HG03457 (cell line): ENCODE data around the gene TEX19.

Experiments
- ATAC-seq: cut with Tn5 transposase; IDR thresholded peaks from one replicate; pipeline ENCODE4 v1.9.1; 2021; ENCODE audit warnings: moderate number of reproducible peaks; ENCODE audit not compliant: unreplicated experiment

TEX19 gene

DNA sequence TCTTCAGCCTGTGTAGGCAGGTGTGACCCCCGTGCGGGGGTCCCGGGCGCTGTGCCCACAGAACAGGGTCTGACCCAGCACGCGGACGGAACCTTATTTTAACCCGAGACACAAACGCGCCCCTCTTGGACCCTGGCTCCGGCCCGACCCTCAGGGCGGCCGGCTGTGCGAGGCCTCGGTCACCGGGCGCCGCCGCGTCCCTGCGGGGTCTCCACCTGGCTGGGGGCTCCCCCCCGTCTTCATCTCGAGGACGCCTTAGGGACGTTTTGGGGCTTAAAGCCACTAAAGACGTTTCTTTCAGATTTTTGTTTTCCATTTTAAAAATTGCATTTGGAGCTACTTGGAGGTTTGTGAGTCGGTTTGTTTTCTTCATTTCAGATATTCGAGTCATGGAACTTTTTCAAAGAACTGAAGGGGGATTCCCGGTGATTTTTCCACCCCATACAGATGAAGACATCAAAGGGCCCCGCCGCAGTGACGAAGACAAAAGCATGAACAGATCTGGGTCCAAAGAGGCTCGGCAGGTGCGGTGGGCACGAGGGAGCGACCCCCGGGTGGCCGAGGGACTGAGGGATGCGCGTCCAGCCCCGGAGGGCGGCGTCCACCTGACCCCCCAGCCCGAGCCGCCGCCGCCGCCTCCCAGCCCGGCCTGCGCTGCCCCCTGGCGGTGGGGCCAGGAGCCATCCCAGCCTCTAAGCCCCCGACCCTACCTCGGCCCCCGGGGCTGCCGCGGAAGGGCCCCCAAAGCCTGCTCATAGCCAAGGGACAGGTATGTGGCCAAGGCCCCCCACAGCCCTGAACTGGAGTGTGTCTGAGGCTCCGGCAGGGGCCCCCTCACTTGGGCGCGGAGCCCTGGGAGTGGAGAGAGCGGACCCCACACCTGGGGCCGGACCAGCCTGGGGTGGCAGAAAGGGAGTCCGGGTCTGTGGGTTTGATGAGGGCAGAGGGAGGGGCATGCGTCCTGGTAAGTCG, 37.8 kb upstream of the TEX19 start:
- no peak for ATAC-seq

- no peak for ATAC-seq
Measured at GRCh38 chr17:82321947-82322466, 37.0 kb upstream of the TEX19 start.

DNA sequence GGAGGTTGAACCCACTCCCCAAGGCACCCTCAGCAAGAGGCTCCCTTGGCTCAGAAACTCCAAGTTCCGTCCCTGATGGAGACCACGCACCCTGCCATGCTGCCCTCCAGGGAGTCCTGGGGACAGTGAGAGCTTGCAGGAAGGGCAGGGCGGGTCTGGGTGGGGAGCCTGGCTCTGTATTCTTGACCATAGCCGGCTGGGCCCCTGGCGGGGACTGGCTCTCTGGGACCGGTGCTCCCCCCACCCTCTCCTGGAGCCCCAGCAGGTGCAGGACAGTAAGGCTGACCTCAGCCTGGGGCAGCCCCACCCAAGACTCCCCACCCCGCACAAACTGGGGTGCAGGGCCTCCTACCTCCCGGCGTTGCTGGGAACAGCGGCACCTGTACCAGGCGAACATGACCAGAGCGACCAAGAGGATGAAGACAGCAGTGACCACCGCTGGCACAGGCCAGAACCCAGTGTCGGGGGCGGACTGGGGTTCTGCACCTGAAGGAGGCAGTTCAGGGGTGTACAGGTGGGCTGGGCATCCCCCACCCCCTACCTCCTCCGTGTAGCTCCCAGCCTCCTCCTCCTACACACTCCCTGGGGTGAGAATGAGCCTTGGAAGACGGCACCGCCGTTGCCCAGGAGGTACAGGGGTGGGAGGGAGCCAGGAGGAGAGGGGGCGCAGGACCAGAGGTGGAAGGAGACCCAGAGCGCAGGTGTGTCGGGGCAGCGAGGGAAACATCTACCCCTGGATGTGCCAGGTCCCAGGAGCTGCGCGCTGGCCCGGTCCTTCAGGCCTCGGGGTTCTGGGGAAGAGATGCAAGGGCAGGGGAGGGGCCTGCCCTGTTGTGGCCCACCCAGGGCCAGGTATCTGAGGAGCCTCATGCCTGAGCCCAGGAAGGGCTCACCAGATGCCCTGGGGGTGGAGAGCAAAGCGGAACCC, 36.3 kb upstream of the TEX19 start:
- no peak for ATAC-seq

- no peak for ATAC-seq
Measured at GRCh38 chr17:82323514-82324234, 35.4 kb upstream of the TEX19 start.

GRCh38 chr17:82324566-82325285, 34.3 kb upstream of the TEX19 start:
- ATAC-seq, result no peak

- no peak for ATAC-seq
Measured at GRCh38 chr17:82325286-82326180, 33.5 kb upstream of the TEX19 start.

DNA sequence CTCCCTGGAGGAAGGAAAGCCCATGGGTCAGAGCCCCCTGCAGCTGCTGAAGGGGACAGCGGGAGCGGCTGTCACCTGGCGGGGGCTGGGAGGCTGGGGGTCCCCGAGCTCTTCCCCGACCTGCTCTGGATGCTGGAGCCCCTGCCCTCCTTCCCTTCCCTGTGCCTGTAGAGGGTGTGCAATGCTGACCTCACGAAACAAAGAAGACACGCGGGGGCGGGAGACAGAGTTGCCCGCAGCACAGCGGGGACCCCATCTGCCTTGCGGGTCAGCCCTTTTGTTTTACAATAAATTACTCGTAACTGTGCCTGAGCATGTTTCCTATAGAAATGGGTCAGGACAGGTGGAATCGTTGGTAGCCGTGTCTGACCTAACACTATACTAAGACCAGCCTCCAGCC, 31.8 kb upstream of the TEX19 start:
- ATAC-seq, result no peak

- no peak for ATAC-seq
Measured at GRCh38 chr17:82327757-82328140, 31.3 kb upstream of the TEX19 start.

- no peak for ATAC-seq
Measured at GRCh38 chr17:82328141-82328993, 30.7 kb upstream of the TEX19 start.

DNA sequence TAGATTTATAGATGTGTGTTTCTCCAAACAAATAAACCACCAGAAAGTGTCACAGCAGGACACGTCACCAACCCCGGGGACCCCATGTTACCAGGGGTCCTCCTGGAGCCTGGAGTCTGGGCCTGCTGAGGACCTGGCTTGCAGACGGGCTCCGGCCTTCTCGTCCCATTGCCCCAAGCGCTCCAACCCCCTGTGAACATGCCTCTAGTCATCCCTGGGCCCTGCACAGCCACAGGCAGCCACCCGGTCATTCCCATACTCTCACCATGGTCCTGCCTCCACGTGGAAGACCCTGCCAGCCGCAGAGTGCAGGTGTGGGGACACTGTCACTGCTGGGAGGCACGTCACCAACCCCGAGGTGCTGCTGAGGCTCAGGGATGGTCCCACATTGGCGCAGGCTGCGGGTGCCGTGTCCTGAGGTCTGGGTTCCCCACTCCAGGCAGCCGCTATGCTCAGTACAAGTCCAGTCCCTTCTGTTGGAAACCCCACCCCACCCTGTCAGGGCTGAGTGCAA, 30.0 kb upstream of the TEX19 start:
- no peak for ATAC-seq

GRCh38 chr17:82329683-82330321, 29.2 kb upstream of the TEX19 start:
- no peak for ATAC-seq

DNA sequence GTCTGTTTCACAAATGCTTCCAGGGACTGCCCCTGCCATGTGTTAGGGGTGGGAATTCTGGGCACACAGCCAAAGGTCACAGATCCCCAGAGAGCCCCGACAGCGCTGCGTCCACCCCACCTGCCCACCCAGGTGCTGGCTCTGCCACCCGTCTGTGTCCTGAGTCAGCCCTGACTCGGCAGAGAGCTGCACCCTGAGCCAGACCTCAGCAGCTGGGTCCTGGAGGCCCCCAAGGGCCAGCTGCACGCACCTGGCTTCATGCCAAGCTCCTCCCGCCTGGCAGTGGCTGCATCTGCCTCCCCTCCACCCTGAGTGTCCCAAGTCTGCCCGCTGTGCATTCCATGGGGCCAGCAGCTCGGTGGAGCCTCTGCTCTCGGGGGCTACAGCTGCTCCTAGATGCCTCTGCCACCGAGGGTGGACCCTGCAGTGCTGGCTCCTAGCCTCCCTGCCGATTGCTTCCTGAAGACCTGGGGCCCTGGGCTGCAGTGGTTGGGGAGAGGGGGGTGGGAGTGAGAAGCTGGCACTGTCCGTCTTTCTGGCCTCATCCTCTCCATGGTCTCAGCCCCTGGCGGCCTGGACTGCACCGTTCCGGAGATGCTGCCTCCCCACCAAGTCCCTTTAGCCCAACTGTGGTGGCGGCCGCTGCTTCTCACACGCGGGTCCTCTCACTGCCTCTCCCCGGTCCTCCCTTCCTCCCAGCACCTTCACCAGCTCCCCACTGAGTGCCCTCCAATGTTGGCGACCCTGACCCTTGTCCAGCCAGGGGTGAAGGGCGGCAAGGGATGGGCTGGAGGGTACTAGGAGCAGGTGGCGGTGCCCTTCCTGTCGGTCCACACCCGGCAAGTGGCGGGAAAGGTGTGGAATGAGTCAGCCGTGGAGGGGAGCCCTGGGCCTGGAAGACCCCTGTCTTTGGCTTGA, 28.5 kb upstream of the TEX19 start:
- ATAC-seq, result no peak

DNA sequence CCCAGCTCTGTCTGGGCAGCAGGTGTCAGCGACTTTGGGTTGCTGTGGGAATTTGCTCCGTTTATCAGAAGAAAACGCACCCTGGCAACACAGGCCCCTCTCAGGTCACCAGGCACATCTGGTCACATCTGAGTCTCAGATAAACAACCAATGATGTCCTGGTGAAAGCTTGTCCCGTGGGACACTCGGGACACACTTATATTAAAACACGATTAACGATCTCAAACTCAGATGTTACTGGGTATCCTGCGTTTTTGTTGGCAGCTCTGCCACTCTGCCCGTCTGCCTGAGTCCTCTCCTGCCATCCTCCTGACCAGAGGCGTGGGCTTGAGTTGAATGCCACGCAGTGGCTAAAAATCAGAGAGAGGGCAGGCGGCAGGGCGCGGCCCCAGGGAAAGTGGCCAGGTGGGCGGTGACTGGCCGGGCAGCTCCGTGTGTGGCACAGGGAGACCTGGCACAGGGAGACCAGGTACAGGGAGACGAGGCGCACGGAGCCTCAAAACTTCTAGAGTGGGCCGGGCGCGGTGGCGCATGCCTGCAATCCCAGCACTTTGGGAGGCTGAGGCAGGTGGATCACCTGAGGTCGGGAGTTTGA, 27.6 kb upstream of the TEX19 start:
- no peak for ATAC-seq

- no peak for ATAC-seq
Measured at GRCh38 chr17:82332669-82333278, 26.3 kb upstream of the TEX19 start.

- ATAC-seq, result no peak
Measured at GRCh38 chr17:82333279-82334171, 25.5 kb upstream of the TEX19 start, which contains the start of gene SECTM1. Gene SECTM1, minus strand, starts transcription at chr17:82333766. Its CDS starts 6,526 bp downstream, at chr17:82327240.
